Stomach (tissue), 9 donors: ENCODE results near the gene SCN1A. TPM values are rescaled to one million over a fixed set of nuclear protein-coding genes. Genes with fewer than 3 reads are reported as not detected.

ENCODE experiments used
- DNase-seq, 2 donors: peaks; one replicate each; pipeline versions ENCODE4 v3.0.0 to v3.0.0-alpha.2; 2013 to 2019
- H3K27ac ChIP-seq, 5 donors: fragments of 200-600 bp in 4 of 5; sonication (generic) in 4 of 5; one replicate each; pipeline ENCODE4 v1.5.1; 2013 to 2019; ENCODE audit warnings: mild to moderate bottlenecking in 1 of 5, moderate library complexity in 1 of 5
- H3K27me3 ChIP-seq, 3 donors: fragments of 200-600 bp; sonication (generic); one replicate each; pipeline ENCODE4 v1.5.1; 2017 to 2019; ENCODE audit warnings: mixed run types in 1 of 3
- H3K36me3 ChIP-seq, 4 donors: fragments of 200-600 bp; sonication (generic); 1 replicate in 3 of 4; 2 replicates in 1 of 4; pipeline ENCODE4 v1.5.1; 2016 to 2019
- H3K4me1 ChIP-seq, 4 donors: fragments of 200-600 bp; sonication (generic); one replicate each; pipeline ENCODE4 v1.5.1; 2016 to 2019
- H3K4me3 ChIP-seq, 4 donors: fragments of 200-600 bp; sonication (generic) in 3 of 4; one replicate each; pipeline ENCODE4 v1.5.1; 2016 to 2019; ENCODE audit warnings: mild to moderate bottlenecking in 1 of 4
- H3K9me3 ChIP-seq, 4 donors: fragments of 200-600 bp; sonication (generic); one replicate each; pipeline ENCODE4 v1.5.1; 2016 to 2019
- EP300 ChIP-seq: sonication (generic); formaldehyde crosslinking; IDR thresholded peaks from one replicate; pipeline ENCODE4 v1.6.1; 2017; ENCODE audit warnings: antibody characterized with exemption
- POLR2A ChIP-seq, 4 donors: fragments of 450-650 bp; IDR thresholded peaks; one replicate each; pipeline ENCODE4 v1.6.1; 2016; ENCODE audit warnings: antibody characterized with exemption in 4 of 4, control low read depth in 2 of 4, mild to moderate bottlenecking in 1 of 4, moderate library complexity in 1 of 4
- POLR2AphosphoS5 ChIP-seq, 3 donors: sonication (generic); formaldehyde crosslinking; IDR thresholded peaks; one replicate each; pipeline ENCODE4 v1.6.1; 2016; ENCODE audit warnings: antibody characterized with exemption in 3 of 3
- WGBS, 5 donors: extraction: QIAGEN DNeasy Blood & Tissue Kit in 3 of 5; methylation state at CpG; one replicate each; pipeline versions ENCODE4 v1.1.5 to v1.1.7; 2013 to 2018; 5-methylcytosine and 5-hydroxymethylcytosine counted together
- intact Hi-C: fragments of 100-400 bp; cut with DNase I; formaldehyde crosslinking; loops from one replicate; pipeline ENCODE4 v1.15.1; 2023; ENCODE audit warnings: low total_unique reads
- polyA plus RNA-seq, 3 donors: library from polyadenylated mRNA; stranded (reverse); fragments of 200-250 nt; gene quantifications; one replicate each; pipeline ENCODE4 v1.2.3, GENCODE V29; 2013
- total RNA-seq, 5 donors: library from RNA; depleted of rRNA; stranded (reverse); fragments of >200 nt; gene quantifications; one replicate each; pipeline versions ENCODE4 v1.1.0 to v1.2.3, GENCODE V29; 2014 to 2016
- TF ChIP-seq, protein P1 (sequence below), 7 experiments: fragments of 450-650 bp in 4 of 7; fragments of 200-600 bp in 3 of 7; sonication (generic) in 3 of 7; IDR thresholded peaks; one replicate each; pipeline ENCODE4 v1.5.1; 2016 to 2019; ENCODE audit warnings: antibody characterized with exemption in 7 of 7, control low read depth in 2 of 7, mild to moderate bottlenecking in 1 of 7
- donor health status: healthy with polysubstance abuse.
- donor health status: Bipolar disorder and iron deficiency.
- donor health status: healthy.

SCN1A gene
- total and polyA plus RNA-seq, 8 donors = under 0.01 to 1.5 TPM; not detected in 6

GRCh38 chr2:166167449-166167848 is 39.6 kb upstream of the SCN1A start:
- TF ChIP-seq EP300 (no peak), POLR2A (IDR thresholded peaks at IDR 0.05) (no peak), POLR2AphosphoS5 (IDR thresholded peaks at IDR 0.05) (no peak)
- TF ChIP-seq, protein P1, sequence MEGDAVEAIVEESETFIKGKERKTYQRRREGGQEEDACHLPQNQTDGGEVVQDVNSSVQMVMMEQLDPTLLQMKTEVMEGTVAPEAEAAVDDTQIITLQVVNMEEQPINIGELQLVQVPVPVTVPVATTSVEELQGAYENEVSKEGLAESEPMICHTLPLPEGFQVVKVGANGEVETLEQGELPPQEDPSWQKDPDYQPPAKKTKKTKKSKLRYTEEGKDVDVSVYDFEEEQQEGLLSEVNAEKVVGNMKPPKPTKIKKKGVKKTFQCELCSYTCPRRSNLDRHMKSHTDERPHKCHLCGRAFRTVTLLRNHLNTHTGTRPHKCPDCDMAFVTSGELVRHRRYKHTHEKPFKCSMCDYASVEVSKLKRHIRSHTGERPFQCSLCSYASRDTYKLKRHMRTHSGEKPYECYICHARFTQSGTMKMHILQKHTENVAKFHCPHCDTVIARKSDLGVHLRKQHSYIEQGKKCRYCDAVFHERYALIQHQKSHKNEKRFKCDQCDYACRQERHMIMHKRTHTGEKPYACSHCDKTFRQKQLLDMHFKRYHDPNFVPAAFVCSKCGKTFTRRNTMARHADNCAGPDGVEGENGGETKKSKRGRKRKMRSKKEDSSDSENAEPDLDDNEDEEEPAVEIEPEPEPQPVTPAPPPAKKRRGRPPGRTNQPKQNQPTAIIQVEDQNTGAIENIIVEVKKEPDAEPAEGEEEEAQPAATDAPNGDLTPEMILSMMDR (IDR thresholded peaks at IDR 0.05) = no peak
- WGBS, 5 donors = 18 to 46% (median 28%) methylated on average over 2 of the region's 2 CpGs
- no peak overlapping the region for H3K4me3 ChIP-seq
- H3K27me3 ChIP-seq = no peaks in the 10 kb centered on the region
- no peak for DNase-seq
- H3K27ac ChIP-seq = no peak overlapping the region
- intact Hi-C loops = no loop called here
- H3K9me3 ChIP-seq = no peaks in the 10 kb centered on the region
- no peaks in the 10 kb centered on the region for H3K36me3 ChIP-seq
- no peaks in the 10 kb centered on the region for H3K4me1 ChIP-seq

DNA sequence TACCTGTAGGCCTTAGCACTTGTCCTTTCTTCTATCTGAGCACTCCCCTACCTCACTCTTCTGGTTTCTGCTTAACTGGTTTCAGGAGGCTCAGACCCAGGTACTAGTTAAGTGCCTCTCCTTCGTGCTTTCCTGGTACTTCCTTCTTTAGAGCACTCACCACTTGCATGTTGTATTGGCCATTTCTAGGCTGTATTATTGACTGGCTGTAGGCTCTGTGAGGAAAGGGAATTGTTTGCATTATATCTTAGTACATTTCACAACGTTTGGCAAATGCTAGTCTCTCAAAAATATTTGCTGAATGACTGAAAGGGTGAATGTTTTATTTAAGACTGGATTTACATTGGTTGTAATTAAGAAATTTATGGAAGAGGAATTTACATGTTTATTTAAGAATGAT is 36.0 kb upstream of the SCN1A start:
- DNase-seq = no peak
- Histone ChIP-seq H3K4me1 (no peaks in the 10 kb centered on the region), H3K9me3 (no peaks in the 10 kb centered on the region), H3K27ac (no peak overlapping the region), H3K36me3 (no peaks in the 10 kb centered on the region), H3K27me3 (no peaks in the 10 kb centered on the region), H3K4me3 (no peak overlapping the region)
- intact Hi-C loops = no loop called here
- WGBS, 5 donors = 24 to 36% (median 33%) methylated on average over 2 of the region's 2 CpGs
- TF ChIP-seq, protein P1 (IDR thresholded peaks at IDR 0.05) = no peak

DNA sequence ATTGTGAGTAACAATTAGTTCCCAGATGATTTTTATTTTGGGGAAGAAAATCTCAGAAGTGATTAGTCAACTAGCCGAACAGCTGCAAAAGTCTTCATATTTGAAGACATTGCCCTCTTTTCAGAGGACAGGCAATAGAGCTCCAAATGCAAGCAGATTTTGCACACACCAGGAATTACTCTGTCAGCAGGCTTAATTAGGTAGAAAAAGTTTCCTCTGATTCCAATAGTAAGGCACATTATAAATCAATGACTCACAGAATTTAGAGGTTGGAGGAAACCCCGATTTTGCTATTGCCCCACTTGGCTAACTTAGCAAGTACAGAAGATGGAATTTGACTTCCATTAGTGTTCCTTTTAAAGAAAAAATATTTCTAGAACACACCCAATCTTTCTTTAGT is 30.7 kb upstream of the SCN1A start:
- TF ChIP-seq POLR2A (IDR thresholded peaks at IDR 0.05) (no peak), EP300 (no peak), POLR2AphosphoS5 (IDR thresholded peaks at IDR 0.05) (no peak)
- TF ChIP-seq, protein P1 (IDR thresholded peaks at IDR 0.05) = no peak
- 70 to 95% (median 90%) methylated on average over 2 of the region's 2 CpGs for WGBS, 5 donors
- intact Hi-C loops = no loop called here
- H3K27ac ChIP-seq = no peak overlapping the region
- H3K4me3 ChIP-seq = no peak overlapping the region
- no peaks in the 10 kb centered on the region for H3K27me3 ChIP-seq
- H3K4me1 ChIP-seq = no peaks in the 10 kb centered on the region
- H3K36me3 ChIP-seq = no peaks in the 10 kb centered on the region
- DNase-seq = no peak
- H3K9me3 ChIP-seq = no peaks in the 10 kb centered on the region

DNA sequence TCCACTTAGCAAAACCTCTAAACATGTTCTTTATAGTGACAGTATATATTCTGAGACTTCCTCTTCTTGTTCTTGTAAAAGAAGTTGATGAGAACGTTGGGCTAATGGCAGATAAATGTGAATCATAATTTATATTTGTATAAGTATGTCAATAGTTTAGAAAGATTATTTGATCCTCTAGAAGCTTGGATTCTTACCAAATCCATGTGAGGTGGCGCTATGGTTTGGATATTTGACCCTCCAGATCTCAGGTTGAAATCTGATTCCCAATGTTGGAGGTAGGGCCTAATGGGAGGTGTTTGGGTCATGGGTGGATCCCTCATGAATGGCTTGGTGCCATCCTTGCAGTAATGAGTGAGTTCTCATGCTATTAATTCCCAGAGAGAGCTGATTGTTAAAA is 29.8 kb upstream of the SCN1A start:
- 19 to 57% (median 29%) methylated on average over 2 of the region's 2 CpGs for WGBS, 5 donors
- TF ChIP-seq POLR2A (IDR thresholded peaks at IDR 0.05) (no peak), EP300 (no peak), POLR2AphosphoS5 (IDR thresholded peaks at IDR 0.05) (no peak)
- TF ChIP-seq, protein P1 (IDR thresholded peaks at IDR 0.05) = no peak
- H3K27ac ChIP-seq = no peak overlapping the region
- no peak overlapping the region for H3K4me3 ChIP-seq
- intact Hi-C loops = no loop called here
- no peaks in the 10 kb centered on the region for H3K36me3 ChIP-seq
- no peaks in the 10 kb centered on the region for H3K27me3 ChIP-seq
- no peaks in the 10 kb centered on the region for H3K4me1 ChIP-seq
- DNase-seq = no peak
- H3K9me3 ChIP-seq = no peaks in the 10 kb centered on the region
